HCT116 (cell line): ENCODE measurements around the gene HMCN2. TPM values are rescaled to one million over a fixed set of nuclear protein-coding genes. Genes with fewer than 3 reads are reported as not detected.

Experiments
- ATAC-seq: fragments of 200-7000 bp; cut with Tn5 transposase; 2 replicates; pipeline ENCODE4 v1.9.1; 2020; ENCODE audit warnings: mild to moderate bottlenecking, moderate library complexity
- BruUV-seq: library from RNA; stranded (reverse); fragments of 400-500 nt; replicated peaks from 2 replicates; lab custom pipeline; 2021; lab: Mats Ljungman, UMichigan
- CTCF ChIA-PET: fragments of 300-600 bp; sonication (Branson Sonifier 250); formaldehyde crosslinking; loops from one replicate; lab custom pipeline; 2021; ENCODE audit warnings: antibody characterized with exemption; lab: Charles Lee
- POLR2A ChIA-PET: fragments of 300-600, 350-600 bp; sonication (Branson Sonifier 250); formaldehyde crosslinking; loops from one replicate; lab custom pipeline; 2021; ENCODE audit warnings: antibody characterized with exemption; lab: Charles Lee
- RAD21 ChIA-PET, 2 experiments: fragments of 300-600 bp; sonication (Branson Sonifier 250); formaldehyde crosslinking; loops; one replicate each; lab custom pipeline; 2023; ENCODE audit warnings: low total read pairs in 2 of 2; ENCODE audit not compliant: uncharacterized antibody in 2 of 2, unreplicated experiment in 2 of 2, low non-redundant PET in 1 of 2; lab: Charles Lee
- DNase-seq: peaks from one replicate; pipeline ENCODE4 v3.0.0-alpha.2; 2010; ENCODE audit warnings: low read depth, low spot score
- H2AFZ ChIP-seq: fragments of 200-600 bp; shearing (Covaris generic), sonication (generic); 2 replicates; pipeline ENCODE4 v1.6.1; 2017; ENCODE audit warnings: low read depth, mixed run types, mixed read lengths, antibody characterized with exemption, low read length; ENCODE audit not compliant: poor library complexity, severe bottlenecking
- H3K27ac ChIP-seq: 2 replicates; pipeline ENCODE4 v1.5.1; 2012; ENCODE audit warnings: low read depth, low read length
- H3K27me3 ChIP-seq: fragments of 200-600 bp; sonication (generic); 2 replicates; pipeline ENCODE4 v1.6.1; 2016; ENCODE audit warnings: mixed run types, low read length, mixed read lengths; ENCODE audit not compliant: insufficient read depth
- H3K36me3 ChIP-seq, 2 experiments: fragments of 200-500 bp in 1 of 2; fragments of 200-600 bp in 1 of 2; sonication (Bioruptor generic) in 1 of 2; sonication (generic) in 1 of 2; 2 replicates each; pipeline versions ENCODE4 v1.5.1 to v1.6.1; 2014 to 2016; ENCODE audit warnings: low read length in 2 of 2, inconsistent platforms in 1 of 2, mixed read lengths in 1 of 2, mixed run types in 1 of 2; ENCODE audit not compliant: insufficient read depth in 2 of 2, control insufficient read depth in 1 of 2
- H3K4me1 ChIP-seq, 2 experiments: fragments of 200-600 bp in 1 of 2; sonication (generic) in 1 of 2; 2 replicates each; pipeline versions ENCODE4 v1.5.1 to v1.6.1; 2012 to 2017; ENCODE audit warnings: low read length in 2 of 2, inconsistent platforms in 1 of 2, mild to moderate bottlenecking in 1 of 2, mixed read lengths in 1 of 2, mixed run types in 1 of 2, moderate library complexity in 1 of 2; ENCODE audit not compliant: insufficient read depth in 2 of 2, control insufficient read depth in 1 of 2
- H3K4me2 ChIP-seq: fragments of 200-600 bp; sonication (generic); 2 replicates; pipeline ENCODE4 v1.6.1; 2017; ENCODE audit warnings: mixed run types, low read length, mixed read lengths
- H3K4me3 ChIP-seq, 2 experiments: fragments of 200-600 bp in 1 of 2; sonication (generic) in 1 of 2; replicated peaks in 1 of 2; 2 replicates each; pipeline ENCODE4 v1.5.1; 2011 to 2016; ENCODE audit warnings: low read length in 2 of 2, control low read depth in 1 of 2, low read depth in 1 of 2, mild to moderate bottlenecking in 1 of 2, mixed read lengths in 1 of 2, mixed run types in 1 of 2
- H3K79me2 ChIP-seq: fragments of 200-600 bp; sonication (generic); 2 replicates; pipeline ENCODE4 v1.6.1; 2017; ENCODE audit warnings: mild to moderate bottlenecking, mixed run types, low read length, moderate library complexity, mixed read lengths; ENCODE audit not compliant: insufficient read depth
- H3K9ac ChIP-seq: fragments of 200-600 bp; sonication (generic); 2 replicates; pipeline ENCODE4 v1.6.1; 2016; ENCODE audit warnings: low read length, mixed read lengths
- H3K9me2 ChIP-seq: fragments of 200-600 bp; sonication (generic), shearing (Covaris generic); 2 replicates; pipeline ENCODE4 v1.6.1; 2017; ENCODE audit warnings: mixed run types, mild to moderate bottlenecking, moderate library complexity; ENCODE audit not compliant: insufficient read depth
- H3K9me3 ChIP-seq, 2 experiments: fragments of 200-500 bp in 1 of 2; fragments of 200-600 bp in 1 of 2; sonication (Bioruptor generic) in 1 of 2; sonication (generic) in 1 of 2; 2 replicates each; pipeline ENCODE4 v1.6.1; 2014 to 2017; ENCODE audit warnings: low read length in 2 of 2, mixed read lengths in 2 of 2, inconsistent platforms in 1 of 2, low read depth in 1 of 2, mild to moderate bottlenecking in 1 of 2, mixed run types in 1 of 2, moderate library complexity in 1 of 2; ENCODE audit not compliant: control insufficient read depth in 1 of 2, insufficient read depth in 1 of 2
- H4K20me1 ChIP-seq: fragments of 200-600 bp; sonication (generic), shearing (Covaris generic); 2 replicates; pipeline ENCODE4 v1.6.1; 2017; ENCODE audit warnings: mixed run types, mild to moderate bottlenecking, moderate library complexity; ENCODE audit not compliant: insufficient read depth
- CBX3 ChIP-seq: IDR thresholded peaks from 2 replicates; pipeline ENCODE4 v1.6.1; 2012; ENCODE audit warnings: low read depth
- CTCF ChIP-seq, 3 experiments: fragments of 200-600 bp in 1 of 3; sonication (generic) in 1 of 3; IDR thresholded peaks in 2 of 3; conservative IDR thresholded peaks in 1 of 3; 2 replicates each; pipeline ENCODE4 v1.5.1; 2012 to 2017; ENCODE audit warnings: low read depth in 2 of 3, low read length in 2 of 3, antibody characterized with exemption in 1 of 3, borderline replicate concordance in 1 of 3, control low read depth in 1 of 3, mild to moderate bottlenecking in 1 of 3, mixed read lengths in 1 of 3, mixed run types in 1 of 3, moderate library complexity in 1 of 3; ENCODE audit not compliant: insufficient read depth in 1 of 3
- EGR1 ChIP-seq: IDR thresholded peaks from 2 replicates; pipeline ENCODE4 v1.6.1; 2012; ENCODE audit warnings: low read depth
- ELF1 ChIP-seq: IDR thresholded peaks from 2 replicates; pipeline ENCODE4 v1.6.1; 2012; ENCODE audit warnings: low read depth, borderline replicate concordance
- EZH2 ChIP-seq: fragments of 200-600 bp; sonication (generic); IDR thresholded peaks from 2 replicates; pipeline ENCODE4 v1.6.1; 2017; ENCODE audit warnings: antibody characterized with exemption, mixed run types
- EZH2phosphoT487 ChIP-seq: fragments of 200-600 bp; IDR thresholded peaks from 2 replicates; pipeline ENCODE4 v1.6.1; 2018; ENCODE audit warnings: antibody characterized with exemption, borderline replicate concordance
- FOSL1 ChIP-seq: IDR thresholded peaks from 2 replicates; pipeline ENCODE4 v1.6.1; 2012; ENCODE audit warnings: low read depth
- JUND ChIP-seq: IDR thresholded peaks from 2 replicates; pipeline ENCODE4 v1.6.1; 2012
- POLR2A ChIP-seq: IDR thresholded peaks from 2 replicates; pipeline ENCODE4 v1.7.0; 2011; ENCODE audit warnings: borderline replicate concordance; ENCODE audit not compliant: insufficient read depth, insufficient read length; ENCODE audit errors: extremely low read depth
- POLR2AphosphoS5 ChIP-seq: IDR thresholded peaks from 2 replicates; pipeline ENCODE4 v1.6.1; 2011; ENCODE audit warnings: mild to moderate bottlenecking, low read depth, low read length, moderate library complexity
- RAD21 ChIP-seq: IDR thresholded peaks from 2 replicates; pipeline ENCODE4 v1.6.1; 2012; ENCODE audit warnings: low read depth, mild to moderate bottlenecking
- REST ChIP-seq: IDR thresholded peaks from 2 replicates; pipeline ENCODE4 v1.6.1; 2012; ENCODE audit warnings: low read depth
- SRF ChIP-seq: IDR thresholded peaks from 2 replicates; pipeline ENCODE4 v1.6.1; 2012; ENCODE audit warnings: low read depth
- TCF7L2 ChIP-seq: IDR thresholded peaks from 2 replicates; pipeline ENCODE4 v1.7.0; 2011; ENCODE audit warnings: borderline replicate concordance, inconsistent platforms; ENCODE audit not compliant: insufficient read depth, insufficient read length; ENCODE audit errors: extremely low read depth
- YY1 ChIP-seq: IDR thresholded peaks from 2 replicates; pipeline ENCODE4 v1.6.1; 2011; ENCODE audit warnings: low read length, low read depth, moderate library complexity, mild to moderate bottlenecking; ENCODE audit not compliant: insufficient replicate concordance; ENCODE audit errors: extremely low read depth
- ZFX ChIP-seq: fragments of 450-650 bp; IDR thresholded peaks from 2 replicates; pipeline ENCODE4 v1.6.1; 2017
- ZNF274 ChIP-seq: fragments of 200-500 bp; sonication (Bioruptor generic); IDR thresholded peaks from 2 replicates; pipeline ENCODE4 v1.6.1; 2014; ENCODE audit warnings: mild to moderate bottlenecking, low read depth, low read length, inconsistent platforms
- intact Hi-C: fragments of 100-400 bp; cut with micrococcal nuclease; formaldehyde crosslinking; loops from 2 replicates; pipeline ENCODE4 v1.10.0; 2022
- total RNA-seq: library from RNA; stranded (reverse); gene quantifications from one replicate; pipeline ENCODE4 v1.2.1, GENCODE V29; 2021; ENCODE audit not compliant: unreplicated experiment

Gene HMCN2
- total RNA-seq, 1 experiment from 2014 or later = 0.22 TPM

- TF ChIP-seq ZFX (no peak), YY1 (no peak), CTCF (IDR thresholded peaks at IDR 0.05 in 2 of 3, conservative IDR thresholded peaks at IDR 0.05 in 1 of 3; ENCODE audit: borderline replicate concordance in 1 of 3, insufficient read depth in 1 of 3, low read depth in 2 of 3, low read length in 2 of 3) (no peak), JUND (no peak), POLR2A (no peak), EGR1 (no peak), ZNF274 (no peak), RAD21 (no peak), TCF7L2 (no peak)
- TF ChIP-seq, all 23 proteins: peak for 0
Measured at GRCh38 chr9:130432796-130433167, 167.2 kb downstream of the HMCN2 start (continued).

- RAD21 ChIA-PET = no interaction called here
- POLR2A ChIA-PET = no interaction called here
- Histone ChIP-seq H2AFZ (no peak overlapping the region), H3K27me3 (no peaks in the 10 kb centered on the region), H3K79me2 (no peaks in the 10 kb centered on the region), H3K4me2 (no peak overlapping the region), H3K27ac (no peak overlapping the region), H3K4me1 (no peaks in the 10 kb centered on the region), H3K9me3 (no peaks in the 10 kb centered on the region), H3K9me2 (no peaks in the 10 kb centered on the region), H3K36me3 (no peaks in the 10 kb centered on the region), H3K9ac (no peak overlapping the region), H4K20me1 (no peaks in the 10 kb centered on the region), H3K4me3 (no peak overlapping the region)
- intact Hi-C loops = no loop called here
- ATAC-seq (no peak), DNase-seq (no peak)
- no TSS peak for BruUV-seq
- CTCF ChIA-PET = no interaction called here
- no peak for TF ChIP-seq REST
- no peak for TF ChIP-seq TCF7L2
- no peak for TF ChIP-seq CTCF (IDR thresholded peaks at IDR 0.05 in 2 of 3, conservative IDR thresholded peaks at IDR 0.05 in 1 of 3; ENCODE audit: borderline replicate concordance in 1 of 3, insufficient read depth in 1 of 3, low read depth in 2 of 3, low read length in 2 of 3)
- no peak for TF ChIP-seq POLR2AphosphoS5
- no peak for TF ChIP-seq ELF1
- no peak for TF ChIP-seq EZH2phosphoT487
- no peak for TF ChIP-seq FOSL1
- no peak for TF ChIP-seq POLR2A
- TF ChIP-seq EZH2 = no peak
- TF ChIP-seq SRF = no peak
- no peak for TF ChIP-seq CBX3
Measured at GRCh38 chr9:130433168-130433946, 167.8 kb downstream of the HMCN2 start.
